VCaP (cell line): ENCODE results near the gene MED12L.

Source experiments
- H3K27ac ChIP-seq: fragments of 450-650 bp; 2 replicates; pipeline ENCODE4 v1.5.1; 2017
- TF ChIP-seq, protein P1 (sequence below): fragments of 450-650 bp; conservative IDR thresholded peaks from 2 replicates; pipeline ENCODE4 v1.5.1; 2017; ENCODE audit warnings: mild to moderate bottlenecking, moderate library complexity

MED12L gene

DNA sequence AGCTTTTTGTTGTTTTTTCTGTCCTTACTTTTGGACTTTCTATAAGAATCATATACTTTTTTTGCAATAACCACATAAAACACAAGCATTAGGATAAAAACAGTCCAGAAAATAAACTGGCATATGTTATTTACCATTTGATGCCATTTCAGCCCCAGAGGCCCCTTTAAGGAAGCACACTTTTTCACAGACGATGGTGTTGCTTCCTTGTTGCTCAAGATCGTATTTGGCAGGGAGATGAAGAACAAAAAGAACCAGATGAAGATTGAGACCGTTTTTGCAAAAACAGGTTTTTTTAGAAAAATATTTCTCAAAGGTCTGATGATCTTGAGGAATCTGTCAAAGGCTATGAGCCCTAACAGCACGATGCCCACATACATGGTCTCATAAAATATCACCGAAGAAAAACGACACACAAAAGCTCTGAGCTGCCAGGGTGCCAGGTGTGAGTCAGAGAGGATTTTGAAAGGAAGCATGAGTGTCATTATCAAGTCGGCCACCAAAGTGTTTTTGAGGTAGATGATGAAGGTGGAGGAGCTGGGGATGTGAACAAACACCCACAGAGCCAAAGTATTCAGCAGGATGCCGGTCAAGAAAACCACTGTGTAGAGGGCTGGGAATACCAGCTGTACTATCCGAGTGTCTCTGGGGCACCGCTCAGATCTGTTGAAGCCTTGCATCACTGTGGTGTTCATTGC, 243.0 kb downstream of the MED12L start:
- TF ChIP-seq, protein P1, sequence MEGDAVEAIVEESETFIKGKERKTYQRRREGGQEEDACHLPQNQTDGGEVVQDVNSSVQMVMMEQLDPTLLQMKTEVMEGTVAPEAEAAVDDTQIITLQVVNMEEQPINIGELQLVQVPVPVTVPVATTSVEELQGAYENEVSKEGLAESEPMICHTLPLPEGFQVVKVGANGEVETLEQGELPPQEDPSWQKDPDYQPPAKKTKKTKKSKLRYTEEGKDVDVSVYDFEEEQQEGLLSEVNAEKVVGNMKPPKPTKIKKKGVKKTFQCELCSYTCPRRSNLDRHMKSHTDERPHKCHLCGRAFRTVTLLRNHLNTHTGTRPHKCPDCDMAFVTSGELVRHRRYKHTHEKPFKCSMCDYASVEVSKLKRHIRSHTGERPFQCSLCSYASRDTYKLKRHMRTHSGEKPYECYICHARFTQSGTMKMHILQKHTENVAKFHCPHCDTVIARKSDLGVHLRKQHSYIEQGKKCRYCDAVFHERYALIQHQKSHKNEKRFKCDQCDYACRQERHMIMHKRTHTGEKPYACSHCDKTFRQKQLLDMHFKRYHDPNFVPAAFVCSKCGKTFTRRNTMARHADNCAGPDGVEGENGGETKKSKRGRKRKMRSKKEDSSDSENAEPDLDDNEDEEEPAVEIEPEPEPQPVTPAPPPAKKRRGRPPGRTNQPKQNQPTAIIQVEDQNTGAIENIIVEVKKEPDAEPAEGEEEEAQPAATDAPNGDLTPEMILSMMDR: no peak
- H3K27ac ChIP-seq: no peak overlapping the region

DNA sequence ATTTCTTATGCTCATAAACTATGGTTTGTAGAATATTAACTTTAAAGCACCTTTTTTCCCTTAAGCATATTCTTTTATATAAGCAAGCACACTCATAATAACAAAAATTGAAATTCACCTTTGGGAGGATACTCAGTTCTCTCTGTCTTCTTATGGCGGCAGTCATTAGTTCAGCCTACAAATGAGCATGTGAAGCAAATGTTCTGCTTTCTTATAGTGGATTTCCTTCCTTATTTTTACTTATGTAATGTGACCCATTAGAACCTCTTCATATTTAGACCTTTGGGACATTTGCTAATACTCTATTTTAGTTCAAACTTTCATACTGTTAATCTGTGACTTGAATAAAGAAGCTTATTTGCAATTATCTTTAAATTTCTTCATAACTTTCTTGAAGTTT, 243.9 kb downstream of the MED12L start, which contains the start of gene P2RY13:
P2RY13 (minus strand) TSS at position 187 of the 400 bp plus-strand sequence; CDS start at position 166, 21 bp downstream.
- no peak within 1 kb of the TSS for H3K27ac ChIP-seq
- TF ChIP-seq, protein P1: no peak

DNA sequence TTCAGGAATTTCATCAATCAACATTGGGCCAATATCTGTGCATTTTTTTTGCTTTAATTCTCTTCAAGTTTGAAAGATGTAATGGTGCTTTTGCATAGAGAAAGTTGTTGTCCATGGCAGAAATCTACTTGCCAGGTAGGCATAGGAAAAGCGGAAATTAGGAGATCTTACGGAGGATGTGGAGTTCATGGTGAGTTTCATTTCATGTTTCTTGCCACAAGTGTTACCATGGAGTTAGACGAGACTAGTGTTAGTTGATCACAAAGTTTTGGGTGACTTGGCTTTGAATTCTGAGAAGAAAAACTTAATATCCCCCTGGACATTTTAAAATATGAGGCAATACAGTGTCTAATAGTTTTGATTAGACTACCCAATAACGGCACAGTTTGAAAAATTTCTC, 244.9 kb downstream of the MED12L start:
- TF ChIP-seq, protein P1: no peak
- H3K27ac ChIP-seq: no peak overlapping the region

DNA sequence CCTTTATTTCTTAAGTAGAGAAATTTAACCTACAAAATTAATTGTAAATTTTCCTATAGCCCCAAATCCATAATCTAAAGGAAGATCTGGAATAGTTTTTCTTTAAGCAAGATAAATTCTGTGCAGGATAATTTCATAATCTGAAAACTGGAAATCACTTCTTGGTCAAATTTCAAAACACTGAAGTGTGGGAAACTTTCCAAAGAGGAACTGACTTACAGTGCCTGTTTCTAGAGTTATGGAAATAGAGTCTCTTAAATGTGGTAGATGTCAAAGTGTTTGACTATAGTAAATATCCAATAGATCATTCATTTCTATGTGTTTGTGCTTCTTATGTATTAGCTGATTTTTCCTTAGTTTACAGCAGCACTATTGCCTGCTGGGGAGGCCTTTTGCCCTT, 245.4 kb downstream of the MED12L start:
- TF ChIP-seq, protein P1: no peak
- H3K27ac ChIP-seq: no peak overlapping the region

DNA sequence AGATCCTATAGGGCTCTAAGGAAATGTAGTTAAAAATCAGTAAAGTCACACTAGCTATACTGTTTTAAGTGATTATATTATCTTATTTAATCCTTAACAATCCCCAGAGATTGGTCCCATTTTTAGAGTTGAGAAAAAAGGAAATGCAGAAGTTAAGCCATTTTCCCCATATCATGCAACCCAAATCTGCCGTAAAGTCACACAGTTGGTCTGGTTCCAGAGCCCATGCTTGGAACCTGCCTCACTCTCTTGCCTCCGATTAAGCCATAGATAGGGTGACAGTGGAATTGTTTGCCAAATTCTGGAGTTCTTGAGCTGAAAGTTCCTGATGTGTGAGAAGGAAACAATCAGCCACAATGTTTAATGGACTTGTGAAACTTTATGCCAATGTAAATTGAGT, 246.2 kb downstream of the MED12L start:
- H3K27ac ChIP-seq: no peak overlapping the region
- TF ChIP-seq, protein P1: no peak

DNA sequence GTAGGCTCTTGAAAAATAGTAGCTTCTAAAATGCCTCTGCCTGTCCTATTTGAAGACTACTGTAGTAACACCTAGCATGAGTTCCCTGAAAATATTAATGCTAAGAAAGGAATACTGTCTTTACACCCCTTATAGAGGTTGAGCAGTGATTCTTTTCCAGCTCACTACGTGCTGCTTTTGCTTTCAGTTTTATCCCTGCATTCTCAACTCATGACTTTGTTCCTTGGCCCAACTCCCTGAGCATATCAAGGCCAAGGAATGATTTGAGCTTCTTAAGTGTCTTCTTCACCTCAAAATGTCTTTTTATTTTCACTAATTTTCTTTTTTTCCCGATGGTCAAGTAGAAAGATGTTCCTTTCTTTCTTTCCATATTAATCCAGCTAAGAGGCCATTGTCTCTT, 260.4 kb downstream of the MED12L start:
- TF ChIP-seq, protein P1: no peak
- H3K27ac ChIP-seq: no peak overlapping the region

DNA sequence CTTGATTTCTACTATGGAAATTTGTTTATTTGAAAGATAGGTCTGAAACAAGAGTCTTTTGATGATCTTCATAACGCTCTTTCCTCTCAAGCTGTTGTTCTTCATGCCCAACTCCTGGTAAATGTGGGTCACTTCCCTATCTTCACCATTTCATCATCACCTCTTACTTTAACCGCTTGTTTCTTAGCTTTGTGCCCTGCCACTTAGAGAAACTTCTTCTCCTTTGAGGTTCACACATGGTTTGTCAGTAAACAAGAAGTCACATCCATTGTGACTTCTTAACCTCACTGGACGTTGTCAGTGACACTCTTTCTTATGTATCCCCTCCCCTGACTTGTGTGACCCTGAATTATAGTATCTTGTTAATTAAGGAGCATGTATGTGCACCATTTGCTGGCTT, 260.8 kb downstream of the MED12L start:
- H3K27ac ChIP-seq: no peak overlapping the region
- TF ChIP-seq, protein P1: no peak
